Activated CD4-positive, alpha-beta T cell treated with anti-CD3 and anti-CD28 coated beads for 1 hour (primary cell): Measurements from ENCODE around the gene KIAA1958.
"Not testable (repeated sequence)": the region's sequence is repeated elsewhere in the genome, so short reads cannot be mapped to it uniquely, and the experiment has no call there.

Source experiments
- DNase-seq: peaks from one replicate; pipeline ENCODE4 v3.0.0-alpha.2; 2020

Gene KIAA1958

DNA sequence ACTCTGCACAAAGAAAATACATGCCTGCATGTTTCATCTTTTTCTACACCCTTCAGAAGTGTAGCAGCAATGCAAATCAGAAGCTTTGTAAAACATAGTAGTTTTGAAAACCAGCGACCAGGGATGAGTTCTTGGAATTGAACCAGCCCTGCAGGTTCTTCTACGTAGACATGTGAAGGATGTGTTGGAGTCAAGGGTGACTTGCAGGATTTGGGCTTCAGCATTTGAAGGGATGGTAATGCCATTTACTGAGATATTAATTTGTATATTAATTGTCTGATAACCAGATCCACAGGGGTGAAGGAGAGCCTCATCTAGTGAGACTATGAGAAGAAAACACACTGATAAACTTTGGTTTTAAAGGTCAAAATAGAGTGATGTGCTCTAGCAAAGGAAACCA lies 72.4 kb downstream of the KIAA1958 start:
- DNase-seq = no peak

DNA sequence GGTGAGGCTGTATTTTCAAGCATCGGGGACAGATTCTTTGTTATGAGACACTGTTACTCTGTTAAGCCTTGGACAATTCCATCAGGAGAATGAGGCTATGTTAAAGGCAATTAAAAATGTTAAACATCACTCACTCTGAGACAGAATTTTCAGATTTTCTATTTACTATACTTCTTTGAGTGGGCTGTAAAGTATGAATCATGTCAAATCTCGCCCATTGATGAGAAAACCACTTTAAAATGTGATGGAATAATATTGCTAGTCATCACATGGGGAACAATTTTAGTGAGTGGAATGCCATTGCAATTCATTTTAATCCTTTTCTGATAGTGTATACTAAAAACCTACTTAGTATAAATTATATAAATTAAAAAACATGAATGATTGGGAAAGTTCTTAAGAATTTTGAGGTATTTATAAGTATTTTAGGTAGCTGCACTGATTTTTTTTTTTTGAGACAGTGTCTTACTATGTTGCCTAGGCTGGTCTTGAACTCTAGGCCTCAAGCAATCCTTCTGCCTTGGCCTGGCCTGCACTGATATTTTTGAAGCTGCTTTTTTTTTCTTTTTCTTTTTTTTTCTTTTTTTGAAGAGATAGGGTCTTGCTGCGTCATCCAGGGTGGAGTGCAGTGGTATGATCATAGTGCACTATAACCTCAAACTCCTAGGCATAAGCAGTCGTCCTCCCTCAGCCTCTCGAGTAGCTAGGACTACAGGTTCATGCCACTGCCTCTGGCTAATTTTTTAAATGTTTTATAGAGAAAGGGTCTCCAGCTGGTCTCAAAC lies 73.2 kb downstream of the KIAA1958 start:
- no peak for DNase-seq

DNA sequence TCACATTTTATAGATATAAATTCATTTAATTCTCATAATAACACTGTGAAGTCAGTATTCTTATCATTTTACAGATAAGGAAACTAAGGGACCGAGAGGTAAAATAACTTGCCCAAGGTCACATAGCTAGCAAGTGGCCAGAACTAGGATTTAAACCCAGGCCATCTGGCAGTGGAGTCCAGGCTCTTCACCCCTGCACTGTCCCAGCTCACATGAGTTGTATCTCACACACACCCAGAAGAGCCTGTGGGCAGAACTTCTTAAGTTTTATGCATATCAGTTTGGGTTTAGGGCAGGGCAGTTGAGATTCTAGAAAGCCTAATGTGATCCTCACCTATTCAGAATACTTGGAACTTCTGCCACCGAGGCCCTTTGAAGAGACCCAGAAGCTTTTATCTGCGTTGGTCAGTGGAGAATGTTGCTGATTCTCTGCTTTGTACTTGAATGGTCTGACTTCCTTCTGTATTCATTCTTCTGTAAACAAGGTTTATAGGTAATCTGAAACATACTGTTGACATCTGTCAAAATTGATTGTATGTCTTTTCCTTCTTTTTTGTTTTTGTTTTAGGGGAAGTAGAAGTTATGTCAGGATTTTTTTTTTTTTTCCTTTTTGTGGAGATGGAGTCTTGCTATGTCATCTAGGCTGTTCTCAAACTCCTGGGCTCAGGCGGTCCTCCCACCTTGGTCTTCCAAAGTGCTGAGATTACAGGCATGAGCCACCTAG lies 75.8 kb downstream of the KIAA1958 start:
- no peak for DNase-seq

DNA sequence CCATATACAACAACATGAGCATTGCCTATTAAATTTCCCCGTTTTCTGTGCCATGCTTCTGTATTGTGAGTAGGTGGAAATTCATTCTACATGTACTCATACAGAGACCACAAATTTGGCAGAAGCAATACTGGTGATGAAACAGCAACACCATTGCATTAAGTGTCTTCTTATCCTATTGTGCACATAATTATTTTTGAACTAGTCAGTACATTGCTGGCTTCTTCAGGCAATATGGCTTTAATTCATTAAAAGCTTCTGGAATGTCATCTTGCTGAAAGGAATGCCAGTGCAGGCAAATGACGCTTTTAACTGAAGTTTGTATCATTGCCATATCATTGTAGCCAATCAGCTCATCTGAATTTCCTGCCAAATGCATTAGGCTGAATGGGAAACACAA lies 82.6 kb downstream of the KIAA1958 start:
- no peak for DNase-seq

DNA sequence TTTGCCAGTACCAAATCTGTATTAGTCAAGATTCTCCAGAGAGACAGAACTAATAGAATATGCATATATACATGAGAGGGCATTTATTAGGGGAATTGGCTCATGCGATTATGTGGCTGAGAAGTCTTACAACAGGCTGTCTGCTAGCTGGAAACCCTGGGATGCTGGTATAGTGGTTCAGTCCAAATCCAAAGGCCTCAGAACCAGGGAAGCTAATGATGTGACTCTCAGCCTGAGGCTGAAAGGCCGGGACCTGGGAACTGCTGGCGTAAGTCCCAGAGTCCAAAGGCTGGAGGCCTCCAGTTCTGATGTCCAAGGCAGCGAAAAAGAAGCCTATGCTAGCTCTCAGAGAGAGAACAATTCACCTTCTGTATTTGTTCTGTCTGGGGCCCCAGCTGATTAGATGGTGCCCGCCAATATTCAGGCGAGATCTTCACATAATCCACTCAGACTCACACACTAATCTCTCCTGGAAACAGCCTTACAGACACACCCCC lies 84.1 kb downstream of the KIAA1958 start:
- no peak for DNase-seq

DNA sequence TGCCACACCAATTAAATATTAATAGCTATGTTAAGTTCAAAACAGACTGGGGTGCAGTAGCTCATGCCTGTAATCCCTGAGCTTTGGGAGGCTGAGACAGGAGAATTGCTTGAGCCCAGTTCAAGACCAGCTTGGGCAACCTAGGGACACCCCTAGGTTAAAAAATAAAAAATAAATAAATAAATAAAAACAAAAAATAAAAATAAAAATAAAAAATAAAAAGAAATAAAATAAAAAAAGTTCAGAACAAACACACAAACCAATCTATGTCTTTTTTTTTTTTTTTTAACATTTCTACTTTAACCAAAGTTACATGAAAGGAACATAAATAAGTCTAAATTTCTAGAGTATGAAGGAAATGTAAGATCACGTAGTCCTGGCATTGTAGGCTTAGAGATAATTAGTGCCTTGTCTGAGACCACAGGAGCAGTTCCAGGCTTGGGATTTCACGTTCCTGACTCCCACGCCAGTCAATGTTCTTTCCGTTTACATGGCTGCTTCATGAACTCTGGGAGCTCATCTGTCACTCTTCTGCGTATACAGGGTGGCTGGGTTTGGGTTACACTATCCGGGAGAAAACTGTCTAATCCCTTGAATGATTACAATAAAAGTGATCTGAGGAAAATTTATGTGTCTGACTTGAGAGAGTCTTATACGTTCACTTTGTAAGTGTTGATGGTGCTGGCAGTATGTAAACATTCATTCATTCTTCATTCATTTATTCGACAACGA lies 85.2 kb downstream of the KIAA1958 start:
- DNase-seq = no peak

DNA sequence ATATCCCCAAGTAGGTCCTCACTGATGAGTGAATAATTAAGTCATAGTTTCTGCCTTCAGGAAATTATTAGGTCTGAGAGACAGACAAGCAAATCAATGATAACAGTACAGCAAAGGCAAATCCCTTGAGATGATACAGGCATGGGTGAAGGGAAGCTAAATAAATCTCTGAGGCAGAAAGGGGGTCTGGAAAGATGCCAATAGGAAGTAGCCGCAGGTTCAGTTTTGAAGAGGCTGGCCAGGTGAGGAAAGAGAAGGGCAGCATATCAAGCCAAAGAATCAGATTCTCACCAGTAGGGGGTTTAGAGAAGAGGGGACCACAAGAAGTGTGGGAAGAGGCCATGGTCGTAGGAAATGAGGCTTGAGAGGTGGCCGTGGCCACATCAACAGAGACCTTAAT lies 85.8 kb downstream of the KIAA1958 start:
- DNase-seq = no peak

DNA sequence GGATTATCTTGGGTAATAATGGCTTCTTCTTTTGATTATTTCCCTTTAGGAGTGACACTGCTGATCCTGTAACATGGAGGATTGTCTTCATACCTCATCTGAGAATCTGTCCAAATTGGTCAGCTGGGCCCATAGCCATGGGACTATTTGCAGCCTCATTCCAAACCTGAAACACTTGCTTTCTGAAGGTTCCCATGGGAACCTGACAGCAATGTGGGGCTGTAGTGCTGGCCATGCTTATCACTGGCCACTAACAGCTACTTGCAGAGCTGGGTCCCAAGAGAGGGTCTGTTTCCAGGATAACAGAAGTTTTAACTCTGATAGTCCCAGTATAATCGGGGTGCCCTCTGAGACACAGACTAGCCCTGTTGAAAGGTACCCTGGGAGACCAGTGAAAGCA lies 87.4 kb downstream of the KIAA1958 start:
- DNase-seq = no peak

DNA sequence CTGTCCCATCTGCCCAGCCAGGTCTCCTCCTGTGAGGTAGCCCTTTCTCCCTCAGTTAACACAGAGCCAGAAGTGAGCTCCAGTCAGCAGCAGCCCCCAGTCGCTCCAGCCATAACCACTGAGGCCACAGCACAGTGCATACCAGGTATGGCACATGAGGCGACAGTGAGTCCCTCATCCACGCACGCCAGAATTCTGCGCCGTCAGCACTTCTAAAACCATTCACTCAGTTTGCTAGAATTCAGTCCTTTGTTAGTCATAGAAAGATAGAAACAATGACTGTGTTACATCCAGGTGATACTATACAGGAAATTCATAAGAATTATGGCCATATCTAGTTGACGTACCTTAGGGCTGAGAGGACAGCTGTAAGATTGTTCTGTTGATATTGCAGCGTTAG lies 88.5 kb downstream of the KIAA1958 start:
- DNase-seq = no peak

DNA sequence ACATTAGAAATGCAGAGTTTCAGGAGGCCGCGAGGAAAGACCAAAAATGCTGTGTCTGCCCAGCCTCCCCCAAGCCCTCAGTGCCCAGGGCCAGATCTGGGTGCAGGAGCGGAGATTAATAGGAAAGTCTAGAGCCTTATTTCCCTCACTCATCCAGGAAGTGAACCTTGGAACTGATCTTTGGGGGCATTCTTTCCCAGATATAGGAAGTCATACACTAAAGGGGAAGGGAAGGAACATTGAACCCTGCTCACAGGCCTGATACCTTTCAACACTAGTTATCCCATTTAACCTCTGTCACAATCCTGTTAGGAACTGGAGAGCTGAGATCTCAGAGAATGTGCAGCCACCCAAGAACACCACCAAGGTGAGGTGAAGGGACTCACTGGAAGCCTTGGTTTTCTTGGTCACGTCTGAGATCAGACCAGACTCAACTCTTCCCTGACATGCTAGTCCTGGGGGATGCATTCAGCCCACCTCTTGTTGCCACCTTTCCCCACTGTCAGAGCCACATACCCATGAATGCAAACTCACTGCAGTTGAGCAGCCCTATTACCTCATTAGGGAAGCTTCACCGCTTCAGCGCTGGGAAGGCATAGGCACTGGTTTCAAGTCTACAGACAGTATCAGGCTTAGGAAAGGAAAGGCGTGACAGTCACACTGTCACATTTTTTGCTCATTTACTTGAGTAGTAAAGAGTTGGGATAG lies 95.0 kb downstream of the KIAA1958 start:
- DNase-seq = no peak

DNA sequence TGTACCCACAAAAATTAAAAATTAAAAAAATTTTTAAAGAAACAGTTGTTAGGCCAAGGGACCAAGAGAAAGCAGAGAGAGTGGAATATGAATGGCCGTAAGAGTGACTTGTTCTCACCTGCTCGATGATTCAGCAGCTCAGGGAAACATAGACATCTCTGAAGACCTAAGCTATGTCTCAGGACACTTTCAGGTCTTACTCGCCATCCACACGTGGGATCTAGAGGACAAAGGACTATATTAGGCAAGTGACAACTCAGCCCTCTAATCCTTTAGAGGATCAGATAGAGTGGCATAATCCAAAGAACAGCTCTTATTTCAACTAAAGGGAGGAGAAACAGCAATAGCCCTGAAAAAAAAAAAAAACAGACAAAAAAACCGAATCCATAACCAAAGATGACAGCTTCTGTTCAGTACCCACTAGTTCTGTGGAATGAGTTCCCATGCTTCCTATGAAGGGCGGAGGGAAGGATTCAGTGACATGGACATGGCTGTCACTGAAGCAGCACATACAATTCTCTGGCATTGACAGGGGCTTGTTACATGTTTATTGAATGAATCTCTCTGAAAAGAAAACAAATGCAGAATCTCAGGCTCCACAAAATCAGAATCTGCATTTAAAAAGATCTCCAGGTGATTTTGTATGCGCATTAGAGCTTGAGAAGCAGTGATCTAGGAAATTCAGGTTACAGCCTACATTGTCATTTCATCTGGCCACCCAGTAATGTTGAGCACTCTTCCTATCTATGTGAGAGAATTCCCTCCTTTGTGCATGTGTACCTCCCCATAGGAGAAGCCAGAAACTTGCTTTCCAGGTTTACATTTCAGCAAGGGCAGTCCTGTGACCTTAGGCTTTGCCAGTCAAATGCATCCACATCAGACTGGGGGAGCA lies 96.0 kb downstream of the KIAA1958 start:
- no peak for DNase-seq

DNA sequence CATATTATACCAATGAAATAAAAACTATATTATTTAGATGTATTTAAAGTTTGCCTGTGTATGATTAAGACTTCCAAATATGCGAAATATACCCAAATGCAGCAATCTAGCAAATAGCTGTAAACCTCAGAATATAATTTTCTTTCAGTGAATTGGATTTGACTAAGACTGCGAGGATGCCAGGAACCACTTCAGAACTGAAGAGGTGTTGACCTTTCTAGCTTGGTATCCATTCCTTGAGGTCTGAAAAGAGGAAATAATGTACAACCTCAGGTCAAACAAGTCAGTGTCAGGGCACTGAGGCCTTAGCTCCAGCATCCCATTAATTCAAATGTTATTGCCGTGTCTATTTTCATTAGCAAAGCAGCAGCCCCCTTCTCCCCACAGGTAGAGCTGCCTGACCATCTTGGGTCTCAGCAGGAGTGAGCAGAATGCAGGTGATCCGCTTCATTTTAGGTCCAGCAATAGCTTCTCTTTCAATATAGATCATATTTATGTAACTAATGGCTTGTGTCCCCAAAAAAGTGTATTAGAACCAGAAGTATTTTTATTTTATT lies 100.0 kb downstream of the KIAA1958 start:
- no peak for DNase-seq

DNA sequence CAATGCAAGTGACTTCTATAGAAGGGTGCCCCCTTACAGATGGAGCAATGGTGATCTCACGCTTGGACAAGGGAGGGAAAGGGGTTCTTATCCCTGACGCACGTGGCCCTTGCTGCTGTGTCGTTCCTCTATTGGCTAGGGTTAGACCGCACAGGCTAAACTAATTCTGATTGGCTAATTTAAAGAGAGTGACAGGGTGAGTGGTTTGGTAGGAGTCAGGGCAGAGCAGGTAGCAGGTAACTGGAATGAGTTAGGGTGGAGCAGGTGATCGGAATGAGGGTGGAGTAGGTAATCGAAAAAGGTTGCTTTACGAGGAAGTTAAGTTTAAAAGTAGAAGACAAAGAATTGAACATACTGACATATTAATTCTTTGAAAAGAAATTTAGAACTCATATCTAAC lies 105.2 kb downstream of the KIAA1958 start:
- DNase-seq = not testable (repeated sequence)

DNA sequence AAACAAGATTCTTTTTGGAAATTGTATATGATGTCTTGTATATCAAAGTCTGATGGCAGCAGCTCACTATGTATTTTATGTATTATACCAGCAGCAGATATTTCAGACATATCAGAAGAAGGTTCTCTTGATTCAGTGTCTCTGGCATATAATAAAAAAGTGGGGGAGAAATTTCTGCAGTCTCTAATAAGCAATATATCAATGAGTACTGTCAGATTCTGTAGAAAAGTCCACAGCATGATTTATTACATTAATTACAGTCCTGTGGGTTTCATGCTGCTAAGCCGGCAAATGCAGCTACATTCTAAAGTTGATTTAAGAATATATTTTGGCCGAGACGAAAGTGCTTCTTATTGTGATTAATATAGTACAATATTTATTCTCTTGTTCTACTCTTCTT lies 113.1 kb downstream of the KIAA1958 start:
- no peak for DNase-seq

DNA sequence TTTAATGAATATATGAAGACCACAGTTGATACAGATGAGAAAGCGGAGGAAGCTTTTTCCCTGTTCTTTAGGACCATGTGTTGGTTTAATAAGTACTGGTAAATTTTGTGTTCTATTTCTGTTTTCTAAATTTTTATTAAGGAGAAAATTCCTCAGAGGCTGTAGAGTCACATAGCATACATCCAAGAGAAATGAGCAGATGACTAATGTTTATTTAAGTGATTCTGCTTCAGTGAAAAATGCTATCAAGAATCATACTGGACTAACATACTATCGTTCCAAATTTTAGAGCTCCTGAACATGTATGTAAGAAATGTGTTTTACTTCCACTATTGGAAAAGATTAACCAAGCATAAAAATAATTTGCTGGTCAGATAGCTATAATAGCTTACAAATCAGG lies 115.0 kb downstream of the KIAA1958 start:
- no peak for DNase-seq

DNA sequence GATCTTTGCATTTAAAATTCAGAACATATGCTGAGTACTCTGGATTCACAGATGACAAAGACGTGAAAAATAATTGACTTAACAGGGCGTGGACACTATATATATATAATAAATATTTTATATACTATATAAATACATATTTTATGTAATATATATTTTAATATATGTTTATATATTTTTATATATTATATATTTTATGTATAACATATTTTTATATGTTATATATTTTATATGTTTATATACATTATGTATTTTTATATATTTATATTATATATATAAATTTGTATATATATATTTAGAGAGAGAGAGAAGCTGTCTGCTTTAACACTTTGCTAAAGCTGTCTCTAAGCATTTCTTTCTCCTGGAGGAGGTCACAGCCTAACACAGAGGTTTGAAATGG lies 118.2 kb downstream of the KIAA1958 start:
- no peak for DNase-seq

DNA sequence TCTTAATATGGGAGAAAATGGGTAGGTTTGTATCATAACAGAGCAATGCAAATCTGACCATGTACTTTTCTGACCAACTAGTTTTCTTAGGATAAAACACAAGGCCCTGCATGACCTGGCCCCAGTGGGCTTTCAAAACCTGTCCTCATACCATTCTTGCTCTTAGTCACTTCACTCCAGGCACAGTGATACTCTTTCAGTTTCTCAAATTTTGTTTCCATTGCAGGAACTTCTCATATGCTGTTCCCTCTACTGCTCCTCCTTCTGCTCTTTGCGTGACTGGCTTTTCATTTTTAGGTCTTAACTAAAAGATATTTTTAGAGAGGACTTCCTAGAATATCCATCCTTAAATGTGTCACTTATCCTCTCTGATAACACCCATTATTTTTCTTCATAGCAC lies 118.9 kb downstream of the KIAA1958 start:
- DNase-seq = no peak

DNA sequence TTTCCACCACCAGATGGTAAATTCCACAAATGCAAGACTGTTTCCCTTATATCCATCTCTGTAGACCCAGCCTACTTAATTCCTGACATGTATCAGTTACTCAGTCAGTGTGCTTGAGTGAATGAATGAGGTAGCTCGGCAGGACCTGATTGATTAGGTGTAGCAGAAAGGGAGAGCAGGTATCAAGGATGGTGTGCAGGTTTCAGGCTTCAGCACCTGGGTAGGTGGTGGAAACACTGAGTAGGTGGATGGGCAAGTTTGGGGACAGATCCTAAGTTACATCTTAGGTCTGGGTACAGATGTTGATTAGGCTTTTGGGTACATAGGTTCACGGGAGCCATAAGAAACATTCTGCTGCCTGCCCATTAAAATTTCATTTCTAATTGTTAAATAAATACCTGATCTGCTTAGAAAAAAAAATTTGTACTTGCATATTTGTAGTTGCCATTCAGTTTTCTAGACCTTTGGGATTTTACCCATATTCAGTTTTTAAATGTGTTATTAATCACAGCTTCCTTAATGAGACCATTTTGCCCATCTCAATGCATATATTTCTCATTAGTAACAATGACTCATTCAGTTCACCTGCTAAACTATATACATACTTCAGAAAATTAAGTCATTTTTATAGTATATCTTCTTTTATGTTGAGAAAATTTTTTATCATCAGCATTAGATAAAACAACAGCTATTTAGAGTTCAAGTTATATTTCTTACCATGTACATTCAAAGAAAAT lies 119.5 kb downstream of the KIAA1958 start:
- no peak for DNase-seq

DNA sequence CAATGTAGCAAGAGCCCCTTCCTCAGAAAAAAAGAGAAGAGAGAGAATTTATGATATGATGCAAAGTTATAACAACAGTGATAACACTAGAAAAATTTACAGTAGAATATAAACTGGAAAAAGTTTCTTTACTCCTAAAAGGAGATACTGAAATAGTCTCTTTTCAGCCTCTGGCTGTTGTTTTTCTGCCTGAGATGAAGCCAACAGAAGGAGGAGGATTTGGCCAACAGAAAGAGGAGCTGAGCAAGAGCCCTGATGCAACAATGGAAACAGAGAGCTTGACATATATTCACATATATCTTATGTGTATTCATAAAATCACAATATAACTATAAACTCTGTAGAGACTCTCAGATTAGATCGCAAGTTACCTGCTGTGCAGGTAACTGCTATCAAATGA lies 122.2 kb downstream of the KIAA1958 start:
- DNase-seq = no peak

DNA sequence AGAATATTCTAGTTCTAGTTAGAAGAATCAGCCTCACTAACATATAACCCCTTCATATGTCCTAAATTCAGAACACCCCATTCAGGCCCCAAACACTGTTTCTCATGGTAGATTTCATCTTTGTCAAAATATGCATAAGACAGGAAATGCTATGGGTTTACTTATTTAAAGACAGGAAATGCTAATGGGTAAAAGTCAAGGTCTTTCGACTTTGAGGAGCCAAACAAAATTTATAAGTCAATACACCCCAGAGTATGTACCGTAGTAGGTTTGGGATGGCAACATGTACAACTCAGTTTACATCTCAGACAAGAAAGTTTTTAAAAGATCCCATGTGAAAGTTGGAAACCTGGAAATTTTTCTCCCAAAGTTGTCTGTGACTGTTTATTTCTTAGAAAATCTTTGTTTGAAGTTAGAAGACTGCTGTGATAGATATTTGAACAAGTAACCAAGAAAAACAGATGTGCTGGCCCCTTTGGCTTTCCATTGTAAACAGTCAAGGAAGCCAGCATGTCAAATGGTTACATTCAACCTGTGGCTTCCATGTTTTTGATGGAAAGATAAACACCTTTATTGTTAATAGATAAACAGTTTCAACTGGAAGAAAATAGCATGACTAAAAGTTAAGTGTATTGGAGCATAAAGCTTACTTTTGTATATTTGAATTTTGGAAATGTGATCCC lies 129.1 kb downstream of the KIAA1958 start:
- no peak for DNase-seq
